HG03196 (cell line): ENCODE results near the gene ACR.
"Not testable (repeated sequence)": the region's sequence is repeated elsewhere in the genome, so short reads cannot be mapped to it uniquely, and the experiment has no call there.

Experiments
- ATAC-seq: cut with Tn5 transposase; IDR thresholded peaks from one replicate; pipeline ENCODE4 v1.9.1; 2021; ENCODE audit not compliant: unreplicated experiment

Gene ACR

DNA sequence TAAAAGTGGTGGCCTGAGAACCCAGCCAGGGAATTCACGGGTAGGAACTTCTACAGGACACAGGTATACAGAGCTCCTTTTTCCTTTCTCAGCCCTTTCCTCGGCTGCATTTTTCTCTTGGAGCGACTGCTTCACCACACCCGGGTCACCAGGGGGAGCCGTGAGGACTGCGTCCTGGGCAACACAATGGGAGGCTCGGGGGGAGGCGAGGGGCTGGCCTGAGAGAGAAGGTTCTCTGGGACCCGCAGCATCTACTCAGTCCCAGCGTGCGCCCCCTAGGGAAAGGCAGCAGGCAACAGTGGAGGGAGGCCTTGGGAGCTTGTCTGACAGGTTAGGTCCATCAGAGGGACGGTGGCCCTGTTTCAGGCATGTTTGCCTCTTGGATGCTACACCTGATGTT lies 37.1 kb downstream of the ACR start:
- not testable (repeated sequence) for ATAC-seq

DNA sequence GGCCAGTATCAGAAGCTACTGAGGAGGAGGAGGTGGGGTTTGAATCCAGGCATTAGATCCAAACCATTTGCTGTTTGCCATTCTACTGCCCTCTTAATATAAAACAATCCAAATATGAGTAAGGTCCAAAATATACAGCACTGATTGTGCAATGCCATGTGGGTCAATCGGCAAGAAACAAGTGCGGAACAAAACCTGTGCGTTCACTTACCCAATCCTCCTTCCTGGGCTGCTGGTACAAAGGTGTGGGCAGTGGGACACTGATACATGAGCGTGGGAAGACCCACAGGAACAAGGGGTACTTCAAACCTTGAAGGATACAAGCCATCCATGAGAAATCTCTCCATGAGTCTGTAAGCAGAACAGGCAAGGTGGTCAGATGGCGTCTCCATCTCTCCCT lies 39.6 kb downstream of the ACR start:
- not testable (repeated sequence) for ATAC-seq

DNA sequence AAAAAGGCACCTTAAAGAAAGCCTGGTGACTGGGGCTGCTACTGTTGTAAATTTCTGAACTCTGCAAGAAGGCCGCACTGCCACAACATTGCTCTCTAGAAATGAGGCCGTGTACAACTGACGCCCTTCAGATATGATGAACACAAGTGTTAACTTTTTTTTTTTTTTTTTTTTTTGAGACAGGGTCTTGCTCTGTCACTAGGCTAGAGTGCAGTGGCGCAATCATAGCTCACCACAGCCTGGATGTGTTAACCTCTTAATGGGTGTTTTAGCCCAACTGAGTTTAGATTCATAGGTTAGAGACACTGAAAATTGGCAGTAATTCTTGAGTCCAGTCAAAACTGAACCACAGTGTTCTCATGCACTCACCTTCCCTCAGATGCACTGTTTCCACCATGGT lies 42.2 kb downstream of the ACR start:
- ATAC-seq = not testable (repeated sequence)

DNA sequence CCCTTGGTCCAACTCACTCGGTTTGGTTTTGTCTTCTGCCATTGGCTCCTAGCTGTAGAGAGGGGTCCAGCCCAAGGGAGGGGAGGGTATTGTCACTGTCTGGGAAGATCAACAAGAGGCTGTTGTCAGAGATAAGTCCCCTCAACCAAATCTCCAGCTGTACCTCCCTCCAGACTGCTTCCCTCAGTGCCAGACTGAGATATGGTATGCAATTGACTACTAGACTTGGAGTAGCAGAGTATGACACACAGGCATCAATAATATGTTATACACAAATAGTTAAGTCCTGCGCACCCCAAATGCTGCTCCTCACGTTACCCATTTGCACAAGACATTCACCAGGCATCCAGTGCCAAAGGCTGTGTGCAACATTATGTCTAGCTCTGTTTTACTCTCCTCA lies 44.2 kb downstream of the ACR start:
- not testable (repeated sequence) for ATAC-seq

DNA sequence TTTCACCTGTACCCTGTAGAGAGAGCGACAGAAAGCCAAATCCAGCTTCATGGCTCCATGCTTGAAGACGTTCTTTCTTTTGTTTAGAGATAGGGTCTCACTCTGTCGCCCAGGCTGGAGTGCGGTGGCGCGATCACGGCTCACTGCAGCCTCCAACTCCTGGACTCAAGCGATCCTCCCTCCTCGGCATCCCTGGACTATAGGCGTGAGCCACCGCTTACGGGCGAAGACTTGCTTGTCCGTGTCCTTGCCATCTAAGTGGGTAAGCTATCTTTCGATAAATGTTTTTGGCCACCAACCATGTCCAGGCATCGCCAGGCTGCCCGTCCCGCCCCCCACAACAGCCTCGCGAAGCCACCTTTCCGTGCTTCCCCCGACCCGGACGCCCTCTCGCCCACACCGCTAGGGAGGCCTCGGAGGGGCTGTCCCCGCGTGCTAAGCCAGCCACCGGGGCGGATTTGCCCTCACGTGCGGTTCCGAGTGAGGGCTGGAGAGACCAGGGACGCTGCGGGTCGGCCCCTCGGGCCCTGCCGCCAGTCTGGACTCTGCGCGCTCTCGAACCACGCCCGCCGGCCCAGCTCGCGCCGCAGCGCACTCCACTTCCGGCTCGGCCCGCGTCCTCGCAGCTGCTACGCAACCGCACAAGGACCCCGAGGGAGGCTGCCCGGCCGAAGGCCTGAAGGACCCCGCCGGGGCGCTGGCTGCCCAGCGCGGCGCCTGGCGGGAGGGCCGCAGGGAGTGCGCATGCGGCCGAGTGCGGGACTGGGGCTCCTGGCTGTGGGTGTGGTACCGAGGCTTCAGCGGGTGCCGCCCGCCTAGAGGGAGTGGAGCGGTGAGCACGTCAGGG lies 45.3 kb downstream of the ACR start, which contains the start of gene RABL2B:
Gene RABL2B (minus strand): TSS at position 604 of the 847 bp plus-strand sequence. CDS start 1,342 bp downstream, outside the sequence.
- ATAC-seq = peak; percentile 92

DNA sequence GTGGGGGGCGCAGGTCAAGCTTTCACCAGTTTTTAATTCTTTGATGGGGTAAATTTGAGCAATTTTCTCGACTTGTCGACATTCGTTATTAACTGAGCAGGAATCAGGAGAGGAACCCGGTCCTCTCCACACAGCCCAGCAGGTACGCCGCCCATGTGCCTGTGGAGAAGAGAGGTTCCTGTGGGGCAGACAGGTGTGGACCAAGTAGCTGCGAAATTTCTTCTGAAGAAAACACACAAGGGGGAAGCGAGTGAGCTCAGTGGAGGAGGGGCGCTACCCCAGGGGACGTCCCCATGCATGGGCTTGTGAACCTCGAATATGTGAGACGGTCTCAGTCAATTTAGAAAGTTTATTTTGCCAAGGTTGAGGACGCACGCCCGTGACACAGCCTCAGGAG lies 45.9 kb downstream of the ACR start:
- peak; percentile 26 for ATAC-seq

DNA sequence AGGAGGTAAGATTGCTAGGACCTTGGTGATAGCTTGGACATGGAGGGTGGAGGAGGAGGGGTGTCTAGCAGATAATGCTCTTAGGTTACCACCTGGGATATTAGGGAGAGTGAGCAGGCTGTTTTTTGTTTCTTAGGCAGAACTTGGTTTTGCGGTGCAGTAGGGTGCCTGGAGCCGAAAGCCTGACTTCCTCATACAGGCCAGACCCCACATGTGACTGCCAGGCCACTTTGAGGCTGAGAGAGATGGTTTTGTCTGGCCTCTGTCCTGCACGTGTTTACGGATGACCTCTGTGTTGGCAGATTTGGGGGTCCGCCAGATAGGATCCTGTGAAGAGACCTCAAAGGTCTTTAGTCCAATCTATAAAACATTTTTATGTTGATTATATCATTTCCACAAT lies 47.3 kb downstream of the ACR start:
- ATAC-seq = not testable (repeated sequence)

DNA sequence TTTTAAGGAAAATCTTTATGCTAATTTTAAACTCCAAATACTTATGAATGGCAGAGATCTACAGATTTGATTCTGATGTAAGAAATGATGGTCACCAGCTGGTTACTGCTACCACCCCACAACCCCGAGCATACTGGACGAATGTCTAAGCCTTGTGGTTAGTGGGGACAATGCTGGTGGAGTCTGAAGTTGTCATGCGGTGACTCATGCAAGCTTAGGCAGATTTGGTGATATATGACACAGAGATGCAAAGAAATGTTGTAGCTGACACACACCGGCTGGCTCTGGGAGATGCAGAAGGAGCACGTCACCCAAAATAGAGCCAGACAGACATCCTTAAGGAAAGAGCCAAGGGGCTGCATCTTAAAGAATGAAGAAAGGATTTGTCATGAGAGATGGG lies 48.9 kb downstream of the ACR start:
- not testable (repeated sequence) for ATAC-seq
